CD14-positive monocyte (primary cell): Measurements from ENCODE around the gene ATF6. TPM values are rescaled to one million over a fixed set of nuclear protein-coding genes. Genes with fewer than 3 reads are reported as not detected.

ENCODE experiments used
- DNase-seq, 3 donors: peaks; one replicate each; pipeline ENCODE4 v3.0.0-alpha.2; 2011 to 2022
- H2AFZ ChIP-seq: 2 replicates; pipeline ENCODE4 v1.6.0; 2012; ENCODE audit warnings: mild to moderate bottlenecking, low read depth, low read length, inconsistent platforms; ENCODE audit not compliant: insufficient read depth, poor library complexity, severe bottlenecking
- H3K27ac ChIP-seq, 2 donors: 1 replicate in 1 of 2; 2 replicates in 1 of 2; pipeline ENCODE4 v1.5.1; 2012 to 2013; ENCODE audit warnings: low read length in 2 of 2, control low read depth in 1 of 2, inconsistent platforms in 1 of 2, low read depth in 1 of 2, mild to moderate bottlenecking in 1 of 2
- H3K27me3 ChIP-seq, 2 donors: one replicate each; pipeline versions ENCODE4 v1.6.0 to v1.6.1; 2011 to 2013; ENCODE audit warnings: low read length in 2 of 2; ENCODE audit not compliant: control insufficient read depth in 2 of 2, insufficient read depth in 2 of 2
- H3K36me3 ChIP-seq, 2 donors: replicated peaks in 1 of 2; 1 replicate in 1 of 2; 2 replicates in 1 of 2; pipeline versions ENCODE4 v1.5.1 to v1.6.1; 2012 to 2013; ENCODE audit warnings: low read length in 2 of 2, control low read depth in 1 of 2, inconsistent platforms in 1 of 2, mild to moderate bottlenecking in 1 of 2; ENCODE audit not compliant: insufficient read depth in 2 of 2, control insufficient read depth in 1 of 2
- H3K4me1 ChIP-seq, 2 donors: 1 replicate in 1 of 2; 2 replicates in 1 of 2; pipeline versions ENCODE4 v1.5.1 to v1.6.1; 2012 to 2013; ENCODE audit warnings: low read length in 2 of 2, control low read depth in 1 of 2, inconsistent platforms in 1 of 2, mild to moderate bottlenecking in 1 of 2, moderate library complexity in 1 of 2; ENCODE audit not compliant: insufficient read depth in 2 of 2, control insufficient read depth in 1 of 2
- H3K4me2 ChIP-seq: replicated peaks from 2 replicates; pipeline ENCODE3; 2012; ENCODE audit warnings: low read length, moderate library complexity, mild to moderate bottlenecking; ENCODE audit not compliant: poor library complexity, severe bottlenecking; ENCODE audit errors: extremely low read depth
- H3K4me3 ChIP-seq, 3 experiments: fragments of 200-600 bp in 1 of 3; sonication (generic) in 1 of 3; replicated peaks in 1 of 3; 1 replicate in 2 of 3; 2 replicates in 1 of 3; pipeline ENCODE4 v1.5.1; 2011 to 2013; ENCODE audit warnings: low read length in 3 of 3, mild to moderate bottlenecking in 3 of 3, control low read depth in 2 of 3, low read depth in 2 of 3, inconsistent platforms in 1 of 3, moderate library complexity in 1 of 3
- H3K79me2 ChIP-seq: 2 replicates; pipeline ENCODE4 v1.6.0; 2012; ENCODE audit warnings: mild to moderate bottlenecking, control low read depth, inconsistent platforms, low read length, moderate library complexity; ENCODE audit not compliant: insufficient read depth
- H3K9ac ChIP-seq: 2 replicates; pipeline ENCODE4 v1.6.0; 2017; ENCODE audit warnings: low read length, mild to moderate bottlenecking; ENCODE audit not compliant: insufficient read depth, poor library complexity, severe bottlenecking
- H3K9me3 ChIP-seq, 2 donors: replicated peaks in 1 of 2; 1 replicate in 1 of 2; 2 replicates in 1 of 2; pipeline versions ENCODE4 v1.5.1 to v1.6.1; 2012 to 2013; ENCODE audit warnings: low read length in 2 of 2, control low read depth in 1 of 2; ENCODE audit not compliant: control insufficient read depth in 1 of 2, insufficient read depth in 1 of 2
- H4K20me1 ChIP-seq: 2 replicates; pipeline ENCODE4 v1.6.0; 2012; ENCODE audit warnings: mild to moderate bottlenecking, low read length, control low read depth, moderate library complexity; ENCODE audit not compliant: insufficient read depth
- H3K27ac Mint-ChIP-seq, 7 donors: one replicate each; pipeline ENCODE4 v1.8.0; 2020; ENCODE audit warnings: mild to moderate bottlenecking in 7 of 7, mixed read lengths in 7 of 7, moderate library complexity in 6 of 7, inconsistent platforms in 2 of 7
- H3K27me3 Mint-ChIP-seq, 3 donors: one replicate each; pipeline ENCODE4 v1.8.0; 2021 to 2022; ENCODE audit warnings: low read depth in 3 of 3, mild to moderate bottlenecking in 3 of 3, mixed read lengths in 3 of 3, moderate library complexity in 3 of 3, inconsistent platforms in 1 of 3
- H3K36me3 Mint-ChIP-seq, 2 donors: one replicate each; pipeline ENCODE4 v1.8.0; 2020; ENCODE audit warnings: mixed read lengths in 2 of 2, inconsistent platforms in 1 of 2, mild to moderate bottlenecking in 1 of 2
- H3K4me1 Mint-ChIP-seq: one replicate; pipeline ENCODE4 v1.8.0; 2020; ENCODE audit warnings: mild to moderate bottlenecking, mixed read lengths
- H3K4me3 Mint-ChIP-seq, 2 donors: one replicate each; pipeline ENCODE4 v1.8.0; 2020; ENCODE audit warnings: mild to moderate bottlenecking in 2 of 2, mixed read lengths in 2 of 2, moderate library complexity in 1 of 2
- H3K9me3 Mint-ChIP-seq, 7 donors: one replicate each; pipeline ENCODE4 v1.8.0; 2020 to 2022; ENCODE audit warnings: mixed read lengths in 7 of 7, mild to moderate bottlenecking in 6 of 7, moderate library complexity in 6 of 7, inconsistent platforms in 2 of 7
- WGBS: methylation state at CpG from one replicate; pipeline ENCODE4 v1.1.5; 2013; ENCODE audit warnings: missing lambda C conversion rate; ENCODE audit not compliant: insufficient coverage; 5-methylcytosine and 5-hydroxymethylcytosine counted together
- intact Hi-C, 2 donors: fragments of 100-400 bp; cut with micrococcal nuclease; formaldehyde crosslinking; loops; one replicate each; pipeline versions ENCODE4 v1.15.0 to v1.15.1; 2023
- polyA plus RNA-seq, 3 donors: library from polyadenylated mRNA; depleted of rRNA in 1 of 3; unstranded in 2 of 3; stranded (reverse) in 1 of 3; fragments of 300-500 nt in 2 of 3; fragments of >200 nt in 1 of 3; fragmentation: Illumina TruSeq in 2 of 3; gene quantifications; 1 replicate in 2 of 3; 2 replicates in 1 of 3; pipeline ENCODE4 v1.2.3, GENCODE V29; 2012 to 2021
- TF ChIP-seq, protein P1 (sequence below): fragments of 200-600 bp; IDR thresholded peaks from one replicate; pipeline ENCODE4 v1.8.0; 2022; ENCODE audit warnings: antibody characterized with exemption, mild to moderate bottlenecking

The ATF6 gene
- polyA plus RNA-seq, 3 donors: 13.4 to 25.6 (median 22.2) TPM

DNA sequence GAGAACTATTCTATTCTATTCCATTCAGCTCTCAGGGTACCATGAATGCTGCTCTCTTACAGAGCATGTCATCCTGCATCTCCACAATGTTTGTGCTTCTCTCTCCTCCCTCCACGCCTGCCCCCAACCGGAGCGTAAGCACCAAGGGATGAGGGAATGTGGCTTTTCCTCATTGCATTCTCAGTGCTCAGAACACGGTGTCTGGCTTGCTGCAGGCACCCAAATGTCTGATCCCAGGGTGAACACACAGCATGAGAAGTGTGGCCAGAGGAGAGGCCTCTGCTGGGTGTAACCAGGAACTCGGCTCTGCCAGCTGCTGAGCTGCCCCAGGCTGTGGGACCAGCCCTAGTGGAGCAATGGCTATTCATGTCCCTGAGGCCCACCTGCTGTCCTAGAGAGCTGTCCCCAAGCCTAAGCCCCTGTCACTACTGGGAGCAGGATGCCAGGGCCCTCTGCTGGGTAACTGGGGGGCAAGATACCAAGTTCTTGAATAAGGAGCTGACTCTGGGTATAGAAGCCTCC, 219.2 kb downstream of the ATF6 start:
- peaks cover 12 to 13% of the 10 kb centered on the region in 2 donors for H3K9me3 ChIP-seq
- no peaks in the 10 kb centered on the region for H4K20me1 ChIP-seq
- Mint-ChIP-seq H3K36me3 (peaks cover 4 to 10% of the 10 kb centered on the region in 2 donors), H3K27me3 (peaks cover 0 to 2% (median 2%) of the 10 kb centered on the region in 3 donors), H3K4me1 (peaks cover 33% of the 10 kb centered on the region), H3K9me3 (peaks cover 7 to 14% (median 11%) of the 10 kb centered on the region in 7 donors), H3K4me3 (no peak overlapping the region), H3K27ac (peak overlapping the region in 1 of 7 donors; percentile 19)
- H3K4me3 ChIP-seq: no peak overlapping the region
- peaks cover 20 to 26% of the 10 kb centered on the region in 2 donors for H3K4me1 ChIP-seq
- no peak overlapping the region for H3K27ac ChIP-seq
- no peaks in the 10 kb centered on the region for H3K36me3 ChIP-seq
- H2AFZ ChIP-seq: no peak overlapping the region
- TF ChIP-seq, protein P1, sequence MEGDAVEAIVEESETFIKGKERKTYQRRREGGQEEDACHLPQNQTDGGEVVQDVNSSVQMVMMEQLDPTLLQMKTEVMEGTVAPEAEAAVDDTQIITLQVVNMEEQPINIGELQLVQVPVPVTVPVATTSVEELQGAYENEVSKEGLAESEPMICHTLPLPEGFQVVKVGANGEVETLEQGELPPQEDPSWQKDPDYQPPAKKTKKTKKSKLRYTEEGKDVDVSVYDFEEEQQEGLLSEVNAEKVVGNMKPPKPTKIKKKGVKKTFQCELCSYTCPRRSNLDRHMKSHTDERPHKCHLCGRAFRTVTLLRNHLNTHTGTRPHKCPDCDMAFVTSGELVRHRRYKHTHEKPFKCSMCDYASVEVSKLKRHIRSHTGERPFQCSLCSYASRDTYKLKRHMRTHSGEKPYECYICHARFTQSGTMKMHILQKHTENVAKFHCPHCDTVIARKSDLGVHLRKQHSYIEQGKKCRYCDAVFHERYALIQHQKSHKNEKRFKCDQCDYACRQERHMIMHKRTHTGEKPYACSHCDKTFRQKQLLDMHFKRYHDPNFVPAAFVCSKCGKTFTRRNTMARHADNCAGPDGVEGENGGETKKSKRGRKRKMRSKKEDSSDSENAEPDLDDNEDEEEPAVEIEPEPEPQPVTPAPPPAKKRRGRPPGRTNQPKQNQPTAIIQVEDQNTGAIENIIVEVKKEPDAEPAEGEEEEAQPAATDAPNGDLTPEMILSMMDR: no peak
- H3K4me2 ChIP-seq: no peak overlapping the region
- DNase-seq: no peak
- 96% methylated on average over 2 of the region's 5 CpGs for WGBS
- intact Hi-C loops: no loop called here
- no peaks in the 10 kb centered on the region for H3K27me3 ChIP-seq
- H3K9ac ChIP-seq: no peak overlapping the region
- no peaks in the 10 kb centered on the region for H3K79me2 ChIP-seq

DNA sequence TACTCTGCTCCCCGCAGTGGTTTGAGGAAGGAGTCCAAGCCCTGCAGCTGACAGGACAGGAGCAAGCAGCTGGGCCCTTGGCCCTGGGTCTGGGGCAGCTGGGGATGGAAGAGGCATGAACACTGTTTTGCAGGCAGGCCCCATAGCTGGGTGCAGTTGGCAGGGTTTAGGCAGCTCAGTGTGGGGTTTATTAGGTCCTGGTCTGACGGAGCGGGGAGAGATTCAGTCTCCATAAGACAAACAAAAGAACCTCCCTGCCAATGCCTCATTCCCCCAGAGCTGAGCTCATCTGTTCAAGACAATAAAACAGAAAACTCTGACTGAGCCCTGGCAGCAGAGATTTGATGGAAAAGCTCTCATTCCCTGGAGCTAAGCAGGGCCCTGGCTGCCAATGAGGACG, 220.2 kb downstream of the ATF6 start:
- peaks cover 7 to 14% (median 11%) of the 10 kb centered on the region in 7 donors for H3K9me3 Mint-ChIP-seq
- TF ChIP-seq, protein P1: no peak
- Histone ChIP-seq H3K4me2 (no peak overlapping the region), H3K79me2 (no peaks in the 10 kb centered on the region), H3K27me3 (no peaks in the 10 kb centered on the region), H4K20me1 (no peaks in the 10 kb centered on the region), H3K4me3 (no peak overlapping the region), H3K9me3 (peaks cover 12 to 13% of the 10 kb centered on the region in 2 donors), H3K4me1 (peaks cover 28 to 34% of the 10 kb centered on the region in 2 donors), H3K36me3 (no peaks in the 10 kb centered on the region), H3K27ac (no peak overlapping the region), H2AFZ (no peak overlapping the region), H3K9ac (no peak overlapping the region)
- no peak for DNase-seq
- no peak overlapping the region for H3K4me3 Mint-ChIP-seq
- H3K27ac Mint-ChIP-seq: no peak overlapping the region
- 81% methylated on average over 3 of the region's 4 CpGs for WGBS
- H3K27me3 Mint-ChIP-seq: peaks cover 0 to 2% (median 2%) of the 10 kb centered on the region in 3 donors
- H3K36me3 Mint-ChIP-seq: peaks cover 4 to 10% of the 10 kb centered on the region in 2 donors
- intact Hi-C loops: no loop called here
- peaks cover 41% of the 10 kb centered on the region for H3K4me1 Mint-ChIP-seq
